ENCODE measurements around the gene SLC49A4.

DNA sequence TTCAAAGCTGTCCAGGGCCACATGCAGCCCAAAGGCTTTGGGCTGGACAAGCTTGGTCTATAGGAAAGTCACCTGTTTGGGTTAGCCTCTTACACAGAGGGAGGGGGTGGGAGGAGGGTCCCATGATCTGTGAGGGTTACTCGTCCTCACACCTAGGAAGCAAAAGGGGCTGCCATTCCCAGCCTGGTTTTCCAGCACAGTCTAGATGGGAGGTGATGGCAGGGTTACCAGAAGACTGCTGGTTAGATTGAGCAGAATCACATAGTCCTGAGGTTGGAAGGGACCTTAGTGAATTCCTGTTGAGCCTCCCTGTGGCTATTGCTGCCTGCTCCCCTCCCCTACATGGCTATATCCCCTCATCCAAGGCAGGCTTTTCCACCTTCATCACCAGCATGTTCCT, 130.9 kb downstream of the SLC49A4 start:
- TF ChIP-seq POLR2A (IDR thresholded peaks at IDR 0.05; ENCODE audit: borderline replicate concordance, extremely low read depth, insufficient read depth, insufficient read length) (no peak), ZFX (IDR thresholded peaks at IDR 0.05) (no peak), SP1 (IDR thresholded peaks at IDR 0.05; ENCODE audit: low read depth) (no peak), EZH2phosphoT487 (IDR thresholded peaks at IDR 0.05; ENCODE audit: borderline replicate concordance) (no peak), FOSL1 (IDR thresholded peaks at IDR 0.05; ENCODE audit: low read depth) (no peak), EZH2 (IDR thresholded peaks at IDR 0.05) (no peak), ZNF274 (IDR thresholded peaks at IDR 0.05; ENCODE audit: low read depth, low read length) (no peak)
- TF ChIP-seq, protein P1, sequence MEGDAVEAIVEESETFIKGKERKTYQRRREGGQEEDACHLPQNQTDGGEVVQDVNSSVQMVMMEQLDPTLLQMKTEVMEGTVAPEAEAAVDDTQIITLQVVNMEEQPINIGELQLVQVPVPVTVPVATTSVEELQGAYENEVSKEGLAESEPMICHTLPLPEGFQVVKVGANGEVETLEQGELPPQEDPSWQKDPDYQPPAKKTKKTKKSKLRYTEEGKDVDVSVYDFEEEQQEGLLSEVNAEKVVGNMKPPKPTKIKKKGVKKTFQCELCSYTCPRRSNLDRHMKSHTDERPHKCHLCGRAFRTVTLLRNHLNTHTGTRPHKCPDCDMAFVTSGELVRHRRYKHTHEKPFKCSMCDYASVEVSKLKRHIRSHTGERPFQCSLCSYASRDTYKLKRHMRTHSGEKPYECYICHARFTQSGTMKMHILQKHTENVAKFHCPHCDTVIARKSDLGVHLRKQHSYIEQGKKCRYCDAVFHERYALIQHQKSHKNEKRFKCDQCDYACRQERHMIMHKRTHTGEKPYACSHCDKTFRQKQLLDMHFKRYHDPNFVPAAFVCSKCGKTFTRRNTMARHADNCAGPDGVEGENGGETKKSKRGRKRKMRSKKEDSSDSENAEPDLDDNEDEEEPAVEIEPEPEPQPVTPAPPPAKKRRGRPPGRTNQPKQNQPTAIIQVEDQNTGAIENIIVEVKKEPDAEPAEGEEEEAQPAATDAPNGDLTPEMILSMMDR (IDR thresholded peaks at IDR 0.05 in 2 of 3, conservative IDR thresholded peaks at IDR 0.05 in 1 of 3; ENCODE audit: borderline replicate concordance in 1 of 3, insufficient read depth in 1 of 3, low read depth in 2 of 3, low read length in 2 of 3) = no peak
- TF ChIP-seq, protein P2, sequence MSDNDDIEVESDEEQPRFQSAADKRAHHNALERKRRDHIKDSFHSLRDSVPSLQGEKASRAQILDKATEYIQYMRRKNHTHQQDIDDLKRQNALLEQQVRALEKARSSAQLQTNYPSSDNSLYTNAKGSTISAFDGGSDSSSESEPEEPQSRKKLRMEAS (IDR thresholded peaks at IDR 0.05) = no peak
